GM19351 (cell line): ENCODE data around the gene POLR1B.
A peak's percentile ranks its signal among the peaks of the same experiment; 100 is the strongest.
"Not testable (repeated sequence)": the region's sequence is repeated elsewhere in the genome, so short reads cannot be mapped to it uniquely, and the experiment has no call there.

ENCODE experiments used
- ATAC-seq: cut with Tn5 transposase; IDR thresholded peaks from one replicate; pipeline ENCODE4 v1.9.1; 2021; ENCODE audit warnings: mild to moderate bottlenecking, moderate library complexity; ENCODE audit not compliant: unreplicated experiment

The POLR1B gene

GRCh38 chr2:112542123-112542983 lies at the start of gene POLR1B:
TSS of gene POLR1B (plus strand) at chr2:112542465. CDS start at chr2:112542495, 30 bp downstream.
- peak; percentile 76 for ATAC-seq

- no peak for ATAC-seq
Measured at GRCh38 chr2:112493048-112493447, 49.2 kb upstream of the POLR1B start.

- ATAC-seq: no peak
Measured at GRCh38 chr2:112493858-112494648, 48.2 kb upstream of the POLR1B start.

- no peak for ATAC-seq
Measured at GRCh38 chr2:112494828-112495227, 47.4 kb upstream of the POLR1B start.

GRCh38 chr2:112495878-112496277 lies 46.4 kb upstream of the POLR1B start:
- ATAC-seq: not testable (repeated sequence)

- ATAC-seq: not testable (repeated sequence)
Measured at GRCh38 chr2:112500850-112501484, 41.3 kb upstream of the POLR1B start.

GRCh38 chr2:112509239-112509998 lies 32.8 kb upstream of the POLR1B start:
- not testable (repeated sequence) for ATAC-seq

GRCh38 chr2:112516801-112517200 lies 25.5 kb upstream of the POLR1B start:
- no peak for ATAC-seq

GRCh38 chr2:112518807-112519206 lies 23.5 kb upstream of the POLR1B start:
- ATAC-seq: no peak

- no peak for ATAC-seq
Measured at GRCh38 chr2:112519506-112519905, 22.8 kb upstream of the POLR1B start.

- ATAC-seq: no peak
Measured at GRCh38 chr2:112520234-112520783, 22.0 kb upstream of the POLR1B start.

GRCh38 chr2:112523291-112523777 lies 18.9 kb upstream of the POLR1B start:
- ATAC-seq: no peak

GRCh38 chr2:112524276-112524675 lies 18.0 kb upstream of the POLR1B start:
- not testable (repeated sequence) for ATAC-seq

GRCh38 chr2:112528541-112528940 lies 13.7 kb upstream of the POLR1B start:
- ATAC-seq: no peak

- no peak for ATAC-seq
Measured at GRCh38 chr2:112529757-112530156, 12.5 kb upstream of the POLR1B start.

GRCh38 chr2:112530728-112531127 lies 11.5 kb upstream of the POLR1B start:
- no peak for ATAC-seq

- no peak for ATAC-seq
Measured at GRCh38 chr2:112534826-112535225, 7.4 kb upstream of the POLR1B start.

GRCh38 chr2:112536665-112537064 lies 5.6 kb upstream of the POLR1B start:
- ATAC-seq: not testable (repeated sequence)

GRCh38 chr2:112539306-112539705 lies 3.0 kb upstream of the POLR1B start:
- no peak for ATAC-seq

- no peak for ATAC-seq
Measured at GRCh38 chr2:112540906-112541305, 1.4 kb upstream of the POLR1B start.
